GM20000 (cell line): ENCODE results near the gene CHN2.

Experiments
- DNase-seq: peaks from one replicate; pipeline ENCODE4 v3.0.0; 2012; ENCODE audit warnings: low spot score
- CTCF ChIP-seq: IDR thresholded peaks from 2 replicates; pipeline ENCODE4 v1.5.1; 2012; ENCODE audit warnings: mild to moderate bottlenecking, control low read depth; ENCODE audit errors: extremely low read depth, missing control alignments

The CHN2 gene

DNA sequence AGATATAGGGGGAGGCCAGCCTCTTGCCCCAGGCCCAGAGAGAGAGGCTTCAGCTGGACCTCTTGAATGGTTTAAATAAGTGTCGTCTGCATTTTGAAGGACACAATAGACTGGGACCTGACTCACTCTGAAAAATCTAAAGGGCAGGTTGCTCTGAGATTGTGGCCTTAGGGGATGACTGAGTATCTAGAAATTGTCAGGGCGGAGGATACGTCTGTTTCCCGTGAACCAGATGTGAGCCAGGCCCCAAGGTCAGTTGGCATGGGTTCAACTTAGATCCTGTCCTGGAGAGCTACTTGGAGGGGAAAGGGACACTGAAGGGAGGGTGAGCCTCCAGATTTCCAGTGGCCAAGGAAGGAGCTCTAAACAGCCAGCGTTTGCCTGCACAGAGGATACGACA lies 110.2 kb downstream of the CHN2 start:
- TF ChIP-seq CTCF, result no peak
- no peak for DNase-seq

DNA sequence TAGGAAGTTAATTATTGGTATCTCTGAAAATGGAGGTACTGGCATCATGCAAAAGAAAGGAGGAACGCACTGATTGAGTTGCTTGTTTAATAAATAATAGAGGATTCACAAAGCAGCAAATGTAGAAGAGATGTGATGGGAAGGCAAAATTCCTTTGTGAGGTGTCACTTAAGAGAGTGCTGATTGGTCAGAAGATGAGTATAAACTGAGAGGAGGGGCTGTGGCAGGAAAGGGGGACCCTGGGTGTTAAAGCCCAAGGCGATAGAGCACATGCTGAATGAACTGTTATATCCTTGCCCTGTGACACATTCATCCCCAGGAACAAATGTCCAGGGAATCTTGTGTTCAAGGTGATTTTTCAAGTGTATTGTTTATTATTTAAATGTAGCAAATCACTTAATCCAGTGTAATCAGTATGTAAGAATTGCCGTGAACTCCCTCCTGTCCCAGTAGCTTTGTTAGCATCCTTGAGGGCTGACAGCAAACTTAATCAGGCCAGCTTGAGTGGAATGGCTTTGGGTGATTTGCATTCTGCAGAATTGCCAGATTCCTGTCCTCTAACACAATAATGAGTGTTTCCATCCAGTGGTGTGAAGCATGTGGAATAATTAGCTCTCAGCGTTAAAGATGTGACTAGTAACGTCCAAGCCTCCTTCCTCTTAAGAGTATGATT lies 111.9 kb downstream of the CHN2 start:
- DNase-seq, result no peak
- no peak for TF ChIP-seq CTCF

GRCh38 chr7:29308424-29308823 lies 113.8 kb downstream of the CHN2 start:
- DNase-seq, result no peak
- no peak for TF ChIP-seq CTCF

DNA sequence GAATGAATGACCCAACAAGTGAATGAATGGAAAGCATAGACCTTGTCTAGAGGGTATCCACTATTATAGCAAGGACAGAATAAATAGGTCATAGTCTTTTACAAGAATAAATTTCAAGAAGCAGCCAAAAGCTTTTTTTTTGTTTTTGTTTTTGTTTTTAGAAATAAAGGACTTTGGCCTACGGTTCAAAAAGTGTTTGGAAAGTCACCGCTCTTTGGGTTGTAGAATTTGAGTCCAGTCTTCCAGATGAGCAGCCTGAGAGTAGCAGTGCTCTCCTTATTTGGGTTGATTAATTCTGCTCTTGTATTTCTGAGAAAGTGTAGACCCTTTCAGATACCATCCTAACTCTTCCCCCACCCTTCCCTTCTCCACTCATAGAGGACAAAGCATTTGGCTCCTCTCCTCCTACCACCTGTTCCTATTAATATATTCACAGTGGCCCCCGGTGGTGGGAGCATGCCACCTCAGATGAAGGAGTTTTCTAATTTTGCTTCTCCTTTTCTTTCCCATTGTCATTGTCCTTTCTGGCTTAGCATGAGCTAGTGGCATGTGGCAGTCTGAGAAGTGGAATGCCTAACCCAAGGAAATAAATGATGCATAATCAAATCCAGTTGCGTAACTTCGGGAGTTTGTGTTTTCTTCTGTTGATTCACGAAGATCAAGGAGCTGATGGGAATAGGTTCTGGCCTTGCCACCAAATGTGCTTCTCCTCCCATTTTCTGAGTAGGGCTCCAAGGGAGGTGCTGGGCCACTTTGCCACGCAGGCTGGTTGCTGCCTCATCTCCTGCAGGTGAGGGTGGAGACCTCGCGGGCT lies 114.7 kb downstream of the CHN2 start:
- TF ChIP-seq CTCF, result no peak
- no peak for DNase-seq

- DNase-seq, result no peak
- TF ChIP-seq CTCF, result no peak
Observed at GRCh38 chr7:29310625-29311024, 116.0 kb downstream of the CHN2 start.

- DNase-seq, result no peak
- TF ChIP-seq CTCF, result no peak
Observed at GRCh38 chr7:29311314-29311713, 116.7 kb downstream of the CHN2 start.

DNA sequence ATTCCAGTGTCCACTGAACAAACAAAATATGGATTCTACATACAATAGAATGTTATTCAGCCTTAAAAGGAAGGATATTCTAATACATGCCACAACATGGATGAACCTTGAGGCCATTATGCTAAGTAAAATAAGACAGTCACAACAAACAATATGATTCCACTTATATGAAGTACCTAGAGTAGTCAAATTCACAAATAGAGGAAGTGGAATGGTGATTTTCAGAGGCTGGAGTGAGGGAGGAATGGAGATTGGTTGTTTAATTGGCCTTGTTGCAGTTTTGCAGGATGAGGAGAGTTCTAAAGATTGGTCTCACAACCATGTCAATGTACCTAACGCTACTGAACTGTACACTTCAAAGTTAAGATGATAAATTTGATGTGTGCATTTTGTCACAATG lies 119.6 kb downstream of the CHN2 start:
- DNase-seq, result no peak
- no peak for TF ChIP-seq CTCF
